GM19239 (cell line): ENCODE measurements around the gene FAM3C.

Experiments used
- DNase-seq: peaks from one replicate; pipeline ENCODE4 v3.0.0; 2011; ENCODE audit warnings: low spot score; ENCODE audit not compliant: insufficient read length
- FAIRE-seq: peaks from 2 replicates; lab custom pipeline; 2011; peaks lifted over from hg19 to GRCh38; lab: Jason Lieb, UNC

The FAM3C gene

DNA sequence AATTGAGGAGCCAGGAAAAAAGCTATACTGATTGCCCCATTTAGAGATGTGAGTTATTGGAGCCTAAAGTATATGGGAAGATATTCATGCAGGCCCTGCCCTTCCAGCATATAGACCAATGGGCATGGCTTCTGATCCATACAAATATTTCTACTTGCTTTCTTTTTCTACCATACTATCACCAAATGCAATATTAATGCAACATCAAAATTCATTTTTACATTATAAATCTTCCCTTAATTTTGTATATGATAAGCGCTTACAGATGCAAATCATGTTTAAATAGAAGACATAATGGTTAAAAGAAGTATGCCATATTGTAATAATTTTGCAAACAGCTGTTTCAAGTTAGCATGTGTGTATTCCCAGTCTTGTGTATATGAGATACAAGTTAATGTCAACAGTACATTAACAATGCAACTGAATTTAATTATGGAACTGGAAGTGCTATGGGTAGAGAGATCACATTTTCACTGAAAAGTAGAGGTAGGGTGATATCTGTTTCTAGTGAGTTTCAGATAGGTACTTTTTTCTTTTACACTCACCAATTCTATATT, 91.9 kb downstream of the FAM3C start:
- FAIRE-seq (peak; percentile 18), DNase-seq (no peak)

- FAIRE-seq = peak; percentile 75
- no peak for DNase-seq
Observed at GRCh38 chr7:121303422-121304101, 92.5 kb downstream of the FAM3C start.

GRCh38 chr7:121302214-121302745, 93.8 kb downstream of the FAM3C start:
- FAIRE-seq (peak; percentile 72), DNase-seq (peak; percentile 17)

- FAIRE-seq = no peak
- no peak for DNase-seq
Observed at GRCh38 chr7:121301446-121302213, 94.5 kb downstream of the FAM3C start.

DNA sequence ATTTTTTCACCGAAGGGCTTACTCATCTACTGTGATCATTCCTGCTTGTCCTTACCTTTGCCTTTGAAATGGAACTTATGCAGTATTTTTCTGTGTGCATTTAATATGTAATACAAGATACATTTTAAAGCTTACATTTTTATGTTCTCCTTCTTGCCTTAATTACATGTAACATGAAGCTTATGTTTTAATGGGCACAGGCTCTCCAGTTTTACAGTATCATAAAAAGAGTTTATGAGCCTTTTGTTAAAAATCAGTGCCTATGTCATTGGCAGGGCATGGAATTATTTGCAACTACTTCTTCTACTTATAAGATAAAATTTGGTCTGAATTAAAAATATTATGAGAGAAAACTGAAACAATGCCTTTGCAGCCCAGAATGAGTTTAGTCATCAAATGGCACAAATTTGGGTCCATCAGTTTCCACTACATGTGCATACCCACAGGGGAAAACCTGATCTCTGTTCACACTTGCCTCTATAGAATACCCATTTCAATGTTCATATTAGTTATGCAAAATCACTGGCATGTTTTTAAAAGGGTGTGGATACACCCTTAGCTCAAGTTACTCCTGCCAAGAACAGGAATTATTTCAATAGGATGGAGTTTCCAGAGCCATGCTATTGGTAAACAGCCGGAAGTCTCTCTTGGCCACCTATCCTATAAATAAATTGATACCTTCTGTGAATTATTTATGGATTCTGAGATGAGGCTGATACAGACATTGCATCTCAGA, 95.3 kb downstream of the FAM3C start:
- FAIRE-seq (no peak), DNase-seq (no peak)
